Iris pigment epithelial cell (primary cell): ENCODE measurements around the gene TUBAL3.
"Not testable (repeated sequence)": the region's sequence is repeated elsewhere in the genome, so short reads cannot be mapped to it uniquely, and the experiment has no call there.

Experiments
- DNase-seq: peaks from one replicate; pipeline ENCODE4 v3.0.0-alpha.2; 2011; ENCODE audit warnings: low read depth

Gene TUBAL3

DNA sequence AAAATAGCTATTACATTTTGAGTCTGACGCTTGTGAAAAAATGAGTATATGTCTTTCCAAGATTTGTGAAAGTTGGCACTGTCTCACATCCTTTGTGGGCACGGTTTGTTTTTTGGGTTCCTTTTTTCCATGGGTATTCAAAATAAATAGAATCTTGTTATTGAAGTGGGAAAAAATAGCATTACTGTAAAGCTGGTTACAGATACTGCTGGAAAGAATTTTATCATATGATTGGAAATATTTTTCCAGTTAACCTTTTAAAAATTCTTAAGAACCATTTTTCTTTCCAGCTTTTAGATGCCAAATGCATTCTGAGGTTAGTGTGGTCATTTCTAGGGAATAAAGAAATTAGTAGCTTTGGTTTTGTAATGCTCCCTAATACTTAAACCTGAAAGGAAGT, 19.1 kb upstream of the TUBAL3 start:
- no peak for DNase-seq

DNA sequence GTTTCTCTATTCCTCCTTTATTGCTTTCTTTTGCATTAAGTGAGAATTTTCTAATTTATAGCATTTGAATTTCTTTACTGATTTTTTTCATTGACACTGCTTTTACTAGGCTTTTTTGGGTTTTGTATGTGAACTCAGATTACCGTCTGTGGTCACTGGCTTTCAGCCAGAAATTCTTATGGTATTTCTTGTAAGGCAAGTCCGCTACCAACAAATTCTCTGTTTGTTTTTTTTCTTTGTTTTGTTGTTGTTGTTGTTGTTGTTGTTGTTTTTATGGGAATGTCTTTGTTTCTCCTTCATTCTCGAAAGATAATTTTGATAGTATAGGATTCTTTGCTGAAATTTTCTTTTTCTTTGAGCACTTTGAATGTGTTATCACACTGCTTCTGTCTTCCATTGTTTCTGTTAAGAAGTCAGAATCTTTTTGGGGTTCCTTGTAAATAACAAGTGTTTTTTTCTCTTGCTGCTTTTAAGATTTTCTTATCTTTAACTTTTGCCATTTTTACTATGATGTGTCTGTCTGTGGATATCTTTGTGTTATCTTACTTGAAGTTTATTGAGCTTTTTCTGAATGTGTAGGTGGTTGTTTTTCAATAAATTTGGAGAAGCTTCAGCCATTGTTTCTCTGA, 15.0 kb upstream of the TUBAL3 start:
- no peak for DNase-seq

DNA sequence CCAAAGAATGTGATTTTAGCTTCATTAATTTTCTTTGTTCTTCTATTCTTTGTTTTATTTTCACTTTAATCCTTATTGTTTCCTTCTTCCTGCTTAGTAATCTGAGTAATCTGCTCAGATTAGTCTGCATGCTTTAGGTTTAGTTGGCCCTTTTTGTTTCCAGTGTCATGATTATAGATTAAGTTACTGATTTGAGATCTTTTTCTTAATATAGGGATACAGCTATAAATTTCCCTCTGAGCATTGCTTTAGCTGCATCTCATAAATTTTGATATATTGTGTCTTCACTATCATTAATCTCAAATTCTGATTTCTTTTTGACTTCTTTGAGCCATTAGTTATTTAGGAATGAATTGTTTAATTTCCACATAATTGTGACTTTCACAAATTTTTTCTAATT, 14.0 kb upstream of the TUBAL3 start:
- DNase-seq: no peak

GRCh38 chr10:5416981-5417380, 12.4 kb upstream of the TUBAL3 start:
- DNase-seq: no peak

DNA sequence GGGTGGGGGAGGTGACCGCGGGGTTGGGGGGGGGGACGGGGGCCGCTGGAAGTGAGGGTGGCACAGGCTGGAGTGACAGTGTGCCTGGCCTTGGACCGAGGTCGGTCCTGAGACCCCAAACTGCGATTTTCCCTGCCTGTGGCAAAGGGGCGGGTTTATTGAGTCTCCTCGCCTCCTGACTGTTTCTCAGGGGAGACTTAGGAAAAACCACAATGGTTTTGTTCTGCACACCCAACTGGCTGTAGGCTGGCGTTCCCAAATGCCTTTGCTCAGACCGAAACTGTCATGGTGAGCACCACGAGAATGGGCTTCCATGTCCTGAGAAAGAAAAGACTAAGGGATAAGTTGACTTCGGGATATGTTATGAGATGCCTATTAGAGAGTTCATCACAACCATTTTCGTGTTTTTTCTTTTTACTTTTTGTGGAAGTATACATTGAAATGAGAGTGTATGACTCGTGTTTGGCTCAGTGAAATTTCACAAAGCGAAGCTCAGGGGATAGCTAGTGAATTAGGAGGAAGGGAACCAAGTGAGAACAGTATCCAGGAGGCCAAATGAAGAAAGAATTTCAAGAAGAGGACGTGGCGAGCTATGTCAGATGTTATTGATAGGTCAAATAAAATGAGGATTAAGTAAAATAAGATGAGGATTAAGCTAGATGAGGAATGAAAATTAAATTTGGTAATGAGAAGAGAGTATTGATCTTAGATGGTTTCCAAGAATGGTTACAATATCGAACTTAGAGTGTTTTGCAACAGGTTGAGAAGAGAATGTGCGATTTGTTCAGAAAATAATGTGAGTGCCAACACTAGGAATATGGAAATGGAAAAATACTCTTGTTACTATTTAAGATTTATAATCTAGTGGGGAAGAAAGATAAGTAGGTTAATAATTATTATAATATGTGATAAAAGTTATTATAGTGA, 8.6 kb upstream of the TUBAL3 start:
- peak; percentile 57 for DNase-seq

DNA sequence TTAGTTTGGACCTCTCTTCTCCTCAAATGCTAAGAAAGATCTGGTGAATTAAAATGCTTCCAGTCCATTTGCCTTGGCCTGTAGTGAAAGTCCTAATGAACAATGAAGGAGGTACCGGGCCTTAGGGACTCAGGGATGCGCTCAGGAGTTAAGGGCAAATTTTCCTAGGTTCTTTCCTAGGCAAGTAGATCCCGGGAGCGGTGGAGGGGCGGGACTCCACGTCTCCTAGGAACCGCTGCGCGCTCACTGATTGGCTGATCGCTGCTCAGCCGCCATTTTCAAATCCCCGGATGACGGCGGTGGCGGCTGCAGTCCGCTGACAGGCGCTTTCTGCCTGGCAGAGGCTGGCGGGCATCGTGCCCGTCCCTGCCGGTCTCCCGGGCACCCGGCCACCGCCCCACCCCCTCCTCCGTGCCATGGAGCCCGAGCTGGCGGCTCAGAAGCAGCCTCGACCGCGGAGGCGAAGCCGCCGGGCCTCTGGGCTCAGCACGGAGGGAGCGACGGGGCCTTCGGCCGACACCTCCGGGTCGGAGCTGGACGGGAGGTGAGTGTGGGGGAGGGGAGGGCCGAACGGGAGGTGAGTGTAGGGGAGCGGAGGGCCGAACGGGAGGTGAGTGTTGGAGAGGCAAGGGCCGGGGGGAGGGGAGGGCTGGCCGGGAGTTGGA, 7.8 kb upstream of the TUBAL3 start, which contains the start of gene NET1:
NET1 (plus strand) TSS at position 281 of the 665 bp plus-strand sequence; CDS start at position 417, 136 bp downstream.
- peak; percentile 84 for DNase-seq

DNA sequence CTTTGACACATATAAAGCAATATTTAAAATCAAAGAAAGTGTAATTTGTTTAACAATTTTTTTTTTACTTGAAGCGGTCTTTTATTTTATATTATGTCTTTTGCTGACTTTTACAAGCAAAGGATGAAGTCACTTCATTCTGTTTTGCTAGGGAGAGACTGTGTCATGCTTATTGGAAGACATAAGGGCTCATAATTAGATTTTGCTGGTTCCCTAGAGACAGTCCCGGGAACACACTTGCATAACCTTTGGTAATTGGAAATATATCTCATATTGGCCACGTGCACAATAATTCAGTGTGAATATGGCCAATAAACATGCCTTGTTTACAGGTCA, 7.3 kb upstream of the TUBAL3 start:
- no peak for DNase-seq

DNA sequence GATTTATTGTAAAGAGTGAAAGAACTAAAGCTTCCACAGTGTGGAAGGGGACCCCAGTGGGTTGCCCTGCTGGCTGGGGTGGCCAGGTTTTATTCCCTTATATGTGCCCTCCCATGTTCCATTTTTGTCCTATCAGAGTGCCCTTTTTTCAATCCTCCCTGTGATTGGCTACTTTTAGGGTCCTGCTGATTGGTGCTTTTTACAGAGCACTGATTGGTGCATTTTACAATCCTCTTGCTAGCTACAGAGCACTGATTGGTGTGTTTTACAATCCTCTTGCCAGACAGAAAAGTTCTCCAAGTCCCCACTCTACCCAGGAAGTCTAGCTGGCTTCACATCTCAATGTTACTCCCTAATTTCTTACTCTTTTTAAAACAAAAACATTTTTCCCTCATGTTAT, 6.2 kb upstream of the TUBAL3 start:
- DNase-seq: not testable (repeated sequence)

DNA sequence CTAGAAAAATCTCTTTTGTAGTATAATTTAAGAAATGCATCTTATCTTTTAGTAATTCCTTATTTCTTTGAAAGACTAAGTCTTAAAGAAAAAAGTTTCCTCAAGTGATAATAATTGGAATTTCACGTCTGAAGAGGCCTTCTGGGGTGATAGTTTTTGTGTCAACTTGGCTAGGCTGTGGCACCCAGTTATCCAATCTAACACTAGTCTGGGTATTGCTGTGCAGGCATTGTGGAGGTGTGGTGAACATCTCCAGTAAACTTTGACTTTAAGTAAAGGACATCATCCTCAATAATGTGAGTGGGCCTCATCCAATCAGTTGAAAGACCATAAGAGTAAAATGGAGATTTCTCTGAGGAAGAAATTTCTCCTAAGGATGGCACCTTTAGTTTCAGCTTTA, 2.3 kb upstream of the TUBAL3 start:
- DNase-seq: no peak

DNA sequence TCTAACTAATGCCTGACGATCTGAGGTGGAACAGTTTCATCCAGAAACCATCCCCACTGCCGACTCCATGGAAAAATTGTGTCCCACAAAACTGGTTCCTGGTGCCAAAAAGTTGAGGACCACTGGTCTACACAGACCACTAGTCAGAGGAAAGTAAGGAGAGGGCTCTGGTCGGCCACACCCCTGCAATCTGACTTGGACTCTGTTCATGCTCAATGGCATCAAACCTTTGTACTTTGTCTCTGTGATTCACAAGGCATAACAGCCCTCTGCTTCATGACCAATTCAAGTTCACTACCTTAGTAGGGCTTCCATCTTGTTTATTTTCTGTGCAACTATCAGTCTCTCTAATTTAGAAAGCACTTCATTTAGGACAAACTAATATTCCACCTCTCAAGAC, 1.8 kb downstream of the TUBAL3 start:
- no peak for DNase-seq

DNA sequence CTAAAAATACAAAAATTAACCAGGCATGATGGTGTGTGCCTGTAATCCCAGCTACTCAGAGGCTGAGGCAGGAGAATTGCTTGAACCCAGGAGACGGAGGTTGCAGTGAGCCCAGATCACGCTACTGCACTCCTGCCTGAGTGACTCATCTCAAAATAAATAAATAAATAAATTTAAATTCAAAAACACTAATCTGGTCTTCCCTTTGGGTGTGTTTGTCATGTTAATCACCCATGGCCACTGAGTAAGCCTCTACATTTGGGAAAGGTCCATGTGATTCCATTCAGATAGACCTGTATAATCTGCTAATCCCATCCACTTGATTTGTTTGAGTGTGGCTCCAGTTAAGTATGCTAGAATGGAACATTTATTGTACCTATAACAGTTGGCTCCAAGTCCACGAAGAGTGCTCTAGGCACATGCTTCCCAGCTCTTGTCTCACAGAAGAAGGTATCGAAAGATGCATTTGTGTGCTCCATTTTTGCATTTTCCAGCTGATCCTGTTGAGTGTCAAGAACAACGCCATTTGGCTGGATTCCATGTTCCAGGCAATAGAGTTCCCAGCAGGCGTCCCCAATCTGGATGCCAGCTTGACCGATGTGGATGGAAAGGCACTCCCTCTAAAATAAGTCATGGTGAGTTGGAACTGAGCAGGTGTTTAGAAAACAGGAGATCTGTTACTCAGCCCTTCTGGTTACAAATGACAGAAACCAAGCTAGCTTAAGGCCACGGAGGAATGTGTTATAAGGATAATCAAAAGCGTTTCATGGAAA, 4.0 kb downstream of the TUBAL3 start:
- DNase-seq: no peak

DNA sequence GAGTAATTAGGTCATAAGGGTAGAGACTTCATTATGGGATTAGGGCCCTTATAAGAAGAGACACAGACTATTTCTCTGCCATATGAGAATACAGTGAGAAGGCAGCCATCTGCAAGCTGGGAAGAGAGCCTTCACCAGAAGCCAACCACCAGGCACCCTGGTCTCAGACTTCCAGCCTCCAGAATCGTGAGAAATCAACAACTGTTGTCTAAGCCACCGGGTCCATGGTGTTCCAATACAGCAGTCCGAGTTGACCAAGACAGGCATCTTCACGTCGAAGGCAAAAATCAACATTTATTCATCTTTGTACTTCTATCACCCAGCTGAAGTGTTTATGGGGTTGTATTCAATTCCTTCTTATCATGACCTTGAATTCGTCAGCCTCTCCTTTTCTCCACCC, 5.3 kb downstream of the TUBAL3 start:
- DNase-seq: no peak

DNA sequence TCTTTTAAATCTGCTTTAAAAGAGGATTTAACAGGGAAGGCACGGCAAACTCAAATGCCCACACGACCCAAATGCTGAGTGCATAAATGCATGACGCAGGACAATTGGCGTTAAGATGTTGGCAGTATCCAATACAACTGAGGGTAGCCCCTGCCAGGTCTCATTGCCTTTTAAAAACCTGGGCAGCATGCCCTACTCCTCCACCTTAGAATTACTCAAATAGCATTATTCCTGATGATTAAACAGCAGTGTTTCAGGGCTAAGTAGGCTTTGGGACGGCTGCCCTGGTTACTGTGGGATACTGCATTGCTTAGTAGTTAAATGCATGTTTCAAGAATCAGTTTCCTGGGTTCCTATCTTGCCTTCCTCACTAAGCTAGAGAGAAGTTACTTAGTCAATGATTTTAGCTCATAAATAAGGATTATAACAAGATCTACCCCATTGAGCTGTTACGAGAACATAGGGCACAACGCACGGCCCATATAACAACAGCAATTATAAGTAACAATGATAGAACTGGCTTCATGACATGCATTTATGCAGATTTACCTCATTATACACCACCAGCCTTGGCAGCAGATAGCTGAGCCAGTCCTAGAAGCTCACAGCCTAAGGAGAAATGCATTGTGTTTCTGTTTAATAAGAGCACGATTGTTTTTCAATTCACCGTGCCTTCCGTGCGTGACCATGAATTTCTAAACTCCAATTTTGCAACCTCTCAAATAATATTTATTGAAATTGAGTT, 7.9 kb downstream of the TUBAL3 start:
- no peak for DNase-seq

- DNase-seq: no peak
Observed at GRCh38 chr10:5395168-5395567, 9.5 kb downstream of the TUBAL3 start.

GRCh38 chr10:5393529-5393928, 11.1 kb downstream of the TUBAL3 start:
- DNase-seq: no peak

- no peak for DNase-seq
Observed at GRCh38 chr10:5391790-5392189, 12.8 kb downstream of the TUBAL3 start.

GRCh38 chr10:5390607-5391205, 13.9 kb downstream of the TUBAL3 start:
- no peak for DNase-seq

DNA sequence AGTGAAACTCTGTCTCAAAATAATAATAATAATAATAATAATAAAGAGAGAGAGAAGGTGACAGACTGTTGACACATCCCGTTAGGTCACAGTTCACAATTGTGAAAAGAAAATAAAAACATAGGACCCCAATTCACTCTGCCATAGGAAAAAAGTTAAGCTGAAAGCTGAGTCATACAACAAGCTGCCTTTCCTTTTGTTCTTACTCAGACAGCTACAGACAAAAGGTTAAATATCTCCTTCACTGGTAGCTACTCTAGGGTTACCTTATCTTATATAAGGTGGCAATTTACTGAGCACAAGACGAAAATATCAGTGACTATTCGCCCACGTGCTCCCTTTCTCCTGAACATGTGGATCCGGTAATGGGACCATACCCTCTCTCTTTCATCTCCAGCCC, 17.5 kb downstream of the TUBAL3 start:
- DNase-seq: no peak

DNA sequence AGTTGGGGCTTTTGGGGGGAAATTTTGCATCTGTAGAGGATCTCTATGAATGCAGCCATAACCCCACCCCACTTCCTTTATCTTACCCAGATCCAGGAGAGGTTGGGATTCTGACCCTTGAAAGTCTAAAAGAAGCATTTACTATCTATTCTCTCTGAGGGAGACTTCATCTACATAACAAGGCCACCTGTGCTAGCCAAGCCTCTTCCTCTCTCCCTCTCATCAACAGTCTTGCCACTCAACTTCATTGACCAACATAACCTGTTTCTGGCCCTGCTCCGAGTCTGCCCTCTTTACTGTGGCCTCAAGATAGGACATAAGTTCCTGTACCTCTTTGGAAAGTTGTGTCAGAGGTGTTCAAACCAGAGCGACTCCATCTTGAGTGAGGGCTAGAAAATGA, 19.4 kb downstream of the TUBAL3 start:
- DNase-seq: no peak

- no peak for DNase-seq
Observed at GRCh38 chr10:5381187-5381586, 23.4 kb downstream of the TUBAL3 start.

DNA sequence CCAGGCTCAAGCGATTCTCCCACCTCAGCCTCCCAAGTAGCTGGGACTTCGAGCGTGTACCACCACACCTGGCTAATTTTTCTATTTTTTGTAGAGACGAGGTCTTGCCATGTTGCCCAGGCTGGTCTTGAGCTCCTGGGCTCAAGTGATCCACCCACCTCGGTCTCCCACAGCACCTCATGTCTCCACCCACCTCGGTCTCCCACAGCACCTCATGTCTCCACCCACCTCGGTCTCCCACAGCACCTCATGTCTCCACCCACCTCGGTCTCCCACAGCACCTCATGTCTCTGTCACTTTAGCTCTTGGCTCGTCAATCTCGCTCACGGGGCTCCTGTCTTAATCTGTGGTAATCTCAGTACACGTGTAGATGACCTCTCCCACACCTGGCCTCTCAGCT, 24.2 kb downstream of the TUBAL3 start:
- DNase-seq: not testable (repeated sequence)
